Endothelial cell of umbilical vein (primary cell): ENCODE data around the gene FUBP3.

Experiments used
- EZH2 ChIP-seq: IDR thresholded peaks from 2 replicates; pipeline ENCODE4 v1.6.1; 2012; ENCODE audit warnings: borderline replicate concordance, low read depth, mild to moderate bottlenecking, moderate library complexity, low read length, inconsistent platforms; ENCODE audit not compliant: severe bottlenecking
- POLR2A ChIP-seq: IDR thresholded peaks from 2 replicates; pipeline ENCODE4 v1.6.1; 2012; ENCODE audit warnings: low read depth, mild to moderate bottlenecking, control low read depth, low read length
- POLR2AphosphoS5 ChIP-seq: IDR thresholded peaks from 2 replicates; pipeline ENCODE4 v1.6.1; 2012; ENCODE audit warnings: low read depth, mild to moderate bottlenecking, control low read depth, low read length, moderate library complexity; ENCODE audit not compliant: insufficient read depth
- TF ChIP-seq, protein P1 (sequence below), 2 donors: IDR thresholded peaks; 1 replicate in 1 of 2; 2 replicates in 1 of 2; pipeline ENCODE4 v1.5.1; 2011; ENCODE audit warnings: low read length in 2 of 2, mild to moderate bottlenecking in 2 of 2, moderate library complexity in 2 of 2, control low read depth in 1 of 2, inconsistent platforms in 1 of 2, low read depth in 1 of 2; ENCODE audit not compliant: insufficient read depth in 1 of 2; ENCODE audit errors: extremely low read depth in 1 of 2

DNA sequence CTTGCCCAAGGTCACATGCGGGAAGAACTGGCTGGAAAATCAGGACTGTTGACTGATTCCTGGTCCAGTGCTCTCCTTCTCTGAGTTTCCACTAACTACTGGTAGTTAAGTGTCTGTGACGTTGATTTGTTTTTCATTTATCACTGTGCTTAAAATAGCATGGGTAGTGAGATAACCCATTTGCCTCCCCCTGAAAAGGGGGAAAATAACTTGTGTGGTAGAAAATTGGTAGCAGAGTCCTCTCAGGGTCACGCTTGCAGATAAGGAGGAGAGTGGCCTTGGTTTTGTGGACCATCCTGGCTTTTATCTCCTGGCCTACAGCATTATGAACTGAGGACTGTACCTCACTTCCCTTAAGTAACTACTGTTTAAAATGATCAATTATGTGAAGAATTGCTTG, 10.9 kb downstream of the FUBP3 start:
- TF ChIP-seq, protein P1, sequence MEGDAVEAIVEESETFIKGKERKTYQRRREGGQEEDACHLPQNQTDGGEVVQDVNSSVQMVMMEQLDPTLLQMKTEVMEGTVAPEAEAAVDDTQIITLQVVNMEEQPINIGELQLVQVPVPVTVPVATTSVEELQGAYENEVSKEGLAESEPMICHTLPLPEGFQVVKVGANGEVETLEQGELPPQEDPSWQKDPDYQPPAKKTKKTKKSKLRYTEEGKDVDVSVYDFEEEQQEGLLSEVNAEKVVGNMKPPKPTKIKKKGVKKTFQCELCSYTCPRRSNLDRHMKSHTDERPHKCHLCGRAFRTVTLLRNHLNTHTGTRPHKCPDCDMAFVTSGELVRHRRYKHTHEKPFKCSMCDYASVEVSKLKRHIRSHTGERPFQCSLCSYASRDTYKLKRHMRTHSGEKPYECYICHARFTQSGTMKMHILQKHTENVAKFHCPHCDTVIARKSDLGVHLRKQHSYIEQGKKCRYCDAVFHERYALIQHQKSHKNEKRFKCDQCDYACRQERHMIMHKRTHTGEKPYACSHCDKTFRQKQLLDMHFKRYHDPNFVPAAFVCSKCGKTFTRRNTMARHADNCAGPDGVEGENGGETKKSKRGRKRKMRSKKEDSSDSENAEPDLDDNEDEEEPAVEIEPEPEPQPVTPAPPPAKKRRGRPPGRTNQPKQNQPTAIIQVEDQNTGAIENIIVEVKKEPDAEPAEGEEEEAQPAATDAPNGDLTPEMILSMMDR (IDR thresholded peaks at IDR 0.05; ENCODE audit: extremely low read depth in 1 of 2, insufficient read depth in 1 of 2, low read depth in 1 of 2, low read length in 2 of 2): no peak
- TF ChIP-seq EZH2: no peak
- no peak for TF ChIP-seq POLR2AphosphoS5
- TF ChIP-seq POLR2A: no peak
